ENCODE measurements around the gene ADIRF. TPM values are rescaled to one million over a fixed set of nuclear protein-coding genes. Genes with fewer than 3 reads are reported as not detected.

The ADIRF gene
- total and polyA plus RNA-seq, 7 experiments from 2014 or later = 0.56 to 0.64 TPM; not detected in 5

DNA sequence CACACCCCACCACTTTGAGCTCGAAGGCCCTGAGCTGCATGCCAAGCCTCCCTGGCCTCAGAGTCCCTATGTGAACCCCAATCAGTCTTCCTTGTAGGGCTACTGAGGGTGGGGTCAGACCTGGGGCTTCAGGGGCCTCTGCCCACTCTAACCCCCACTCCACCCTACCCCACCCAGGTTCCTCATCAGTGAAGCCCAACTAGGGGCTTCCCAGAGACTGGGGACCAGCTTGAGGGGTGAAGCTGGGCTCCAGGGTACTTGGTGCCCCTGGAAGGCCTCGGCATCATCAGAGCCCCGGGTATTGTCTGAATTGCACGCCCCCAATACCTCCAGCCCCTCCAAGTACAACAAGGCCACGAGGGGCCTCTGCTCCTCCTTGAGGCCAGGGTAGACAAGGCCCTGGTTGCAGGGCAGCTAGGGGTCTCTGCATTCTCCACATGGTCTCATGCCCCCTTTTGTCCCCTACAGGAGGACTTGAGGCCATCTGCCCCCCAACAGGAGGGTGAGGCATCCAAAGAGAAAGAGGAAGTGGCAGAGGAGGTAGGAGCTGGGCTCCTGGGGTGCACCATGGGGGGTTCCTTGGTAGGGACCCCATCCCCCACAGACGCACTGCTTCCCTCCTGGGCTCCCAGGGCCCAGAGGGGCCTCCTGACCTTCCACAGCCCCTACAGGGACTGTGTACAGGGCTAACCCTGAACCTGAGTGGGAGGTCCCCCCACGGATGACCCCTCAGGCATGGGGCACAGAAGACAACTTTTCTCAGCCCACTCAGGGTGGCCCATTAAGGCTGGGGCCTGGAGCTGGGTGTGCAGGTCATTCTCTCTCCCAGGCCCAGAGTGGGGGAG, 5.9 kb upstream of the ADIRF start:
- H3K4me3 ChIP-seq (ENCODE audit: low read length) = no peak overlapping the region
- CTCF ChIA-PET = no interaction called here
- ATAC-seq (no peak), DNase-seq (no peak)
- H3K4me1 ChIP-seq (ENCODE audit: control insufficient read depth in 2 of 2, insufficient read depth in 2 of 2, low read length in 2 of 2) = peaks cover 0 to 19% of the 10 kb centered on the region in 2 donors
- H3K27ac ChIP-seq (ENCODE audit: low read depth, low read length) = no peak overlapping the region
- Mint-ChIP-seq H3K4me1 (peaks cover 10 to 24% (median 20%) of the 10 kb centered on the region in 7 donors), H3K4me3 (no peak overlapping the region), H3K36me3 (no peaks in the 10 kb centered on the region), H3K9me3 (peaks cover 0 to 2% (median 0%) of the 10 kb centered on the region in 11 donors), H3K27me3 (no peaks in the 10 kb centered on the region), H3K27ac (peak overlapping the region in 1 of 9 donors; percentile 51)
- no peaks in the 10 kb centered on the region for H3K27me3 ChIP-seq (ENCODE audit: control insufficient read depth in 2 of 2, insufficient read depth in 2 of 2, low read length in 2 of 2)
- POLR2A ChIA-PET = interaction anchor here (0.8 to 1.2 kb wide), 2 partner anchors 12 to 20 kb away, joined by 3 to 6 read pairs; no protein-coding TSS in a partner anchor
- H3K36me3 ChIP-seq (ENCODE audit: control insufficient read depth in 2 of 3, insufficient read depth in 3 of 3, low read length in 3 of 3) = no peaks in the 10 kb centered on the region
- intact Hi-C loops (cut with micrococcal nuclease) = no loop called here
- no peaks in the 10 kb centered on the region for H3K9me3 ChIP-seq (ENCODE audit: control insufficient read depth in 2 of 3, low read length in 3 of 3)

DNA sequence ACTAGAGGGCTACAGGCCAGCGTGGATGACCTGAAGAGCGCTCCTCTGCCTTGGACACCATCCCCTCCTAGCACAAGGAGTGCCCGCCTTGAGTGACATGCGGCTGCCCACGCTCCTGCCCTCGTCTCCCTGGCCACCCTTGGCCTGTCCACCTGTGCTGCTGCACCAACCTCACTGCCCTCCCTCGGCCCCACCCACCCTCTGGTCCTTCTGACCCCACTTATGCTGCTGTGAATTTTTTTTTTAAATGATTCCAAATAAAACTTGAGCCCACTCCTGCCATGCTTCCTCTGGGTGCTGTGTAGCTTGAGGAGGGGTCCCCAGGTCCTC, 5.3 kb upstream of the ADIRF start:
- Histone ChIP-seq H3K9me3 (ENCODE audit: control insufficient read depth in 2 of 3, low read length in 3 of 3) (no peaks in the 10 kb centered on the region), H3K4me3 (ENCODE audit: low read length) (no peak overlapping the region), H3K36me3 (ENCODE audit: control insufficient read depth in 2 of 3, insufficient read depth in 3 of 3, low read length in 3 of 3) (no peaks in the 10 kb centered on the region), H3K27ac (ENCODE audit: low read depth, low read length) (no peak overlapping the region), H3K4me1 (ENCODE audit: control insufficient read depth in 2 of 2, insufficient read depth in 2 of 2, low read length in 2 of 2) (peaks cover 0 to 24% of the 10 kb centered on the region in 2 donors), H3K27me3 (ENCODE audit: control insufficient read depth in 2 of 2, insufficient read depth in 2 of 2, low read length in 2 of 2) (no peaks in the 10 kb centered on the region)
- no peaks in the 10 kb centered on the region for H3K27me3 Mint-ChIP-seq
- no peak for ATAC-seq
- no peaks in the 10 kb centered on the region for H3K36me3 Mint-ChIP-seq
- ChIA-PET POLR2A (no interaction called here), CTCF (no interaction called here)
- peaks cover 0 to 2% (median 0%) of the 10 kb centered on the region in 11 donors for H3K9me3 Mint-ChIP-seq
- H3K27ac Mint-ChIP-seq = no peak overlapping the region
- no peak for DNase-seq
- H3K4me1 Mint-ChIP-seq = peaks cover 10 to 30% (median 24%) of the 10 kb centered on the region in 7 donors
- H3K4me3 Mint-ChIP-seq = no peak overlapping the region
- intact Hi-C loops (cut with micrococcal nuclease) = no loop called here

DNA sequence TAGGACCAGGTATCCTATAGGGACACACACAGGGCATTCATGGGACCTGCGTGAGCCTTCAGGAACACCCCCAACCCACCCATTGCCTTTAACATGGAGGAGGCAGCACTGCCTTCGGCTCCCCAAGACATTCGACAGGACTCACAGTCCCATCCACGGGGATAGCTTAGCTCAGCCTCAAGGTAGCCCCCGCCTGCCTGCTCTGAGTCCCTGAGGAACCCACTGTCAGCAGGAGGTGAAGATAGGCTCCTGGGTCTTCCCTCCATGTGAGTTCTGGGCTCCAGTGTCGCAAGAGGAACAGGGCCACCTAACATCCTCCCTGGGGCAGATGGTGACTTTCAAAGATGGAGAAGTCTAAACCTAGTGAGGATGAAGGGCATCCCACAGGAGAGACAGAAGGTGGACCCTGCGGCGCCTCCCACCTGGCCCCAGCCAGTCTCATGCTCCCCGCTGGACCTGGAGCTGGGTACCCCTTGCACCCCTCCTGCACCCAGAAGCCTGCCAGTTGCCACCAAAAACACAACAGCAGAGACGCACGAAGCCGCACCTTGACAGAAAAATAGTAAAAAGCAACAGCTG, 4.9 kb upstream of the ADIRF start:
- H3K9me3 Mint-ChIP-seq = peaks cover 0 to 2% (median 0%) of the 10 kb centered on the region in 11 donors
- no peaks in the 10 kb centered on the region for H3K36me3 Mint-ChIP-seq
- DNase-seq (no peak), ATAC-seq (no peak)
- H3K4me1 ChIP-seq (ENCODE audit: control insufficient read depth in 2 of 2, insufficient read depth in 2 of 2, low read length in 2 of 2) = peaks cover 0 to 24% of the 10 kb centered on the region in 2 donors
- no peaks in the 10 kb centered on the region for H3K27me3 ChIP-seq (ENCODE audit: control insufficient read depth in 2 of 2, insufficient read depth in 2 of 2, low read length in 2 of 2)
- intact Hi-C loops (cut with micrococcal nuclease) = no loop called here
- H3K4me3 ChIP-seq (ENCODE audit: low read length) = no peak overlapping the region
- peaks cover 10 to 31% (median 24%) of the 10 kb centered on the region in 7 donors for H3K4me1 Mint-ChIP-seq
- POLR2A ChIA-PET = interaction anchor here (1.4 kb wide), 1 partner anchor 18 kb away, joined by 3 read pairs; no protein-coding TSS in a partner anchor
- H3K27ac ChIP-seq (ENCODE audit: low read depth, low read length) = no peak overlapping the region
- H3K27me3 Mint-ChIP-seq = peaks cover 0 to 2% (median 0%) of the 10 kb centered on the region in 5 donors
- H3K9me3 ChIP-seq (ENCODE audit: control insufficient read depth in 2 of 3, low read length in 3 of 3) = no peaks in the 10 kb centered on the region
- H3K27ac Mint-ChIP-seq = no peak overlapping the region
- H3K4me3 Mint-ChIP-seq = no peak overlapping the region
- CTCF ChIA-PET = interaction anchor here (1.2 kb wide), 1 partner anchor 20 kb away, joined by 3 read pairs; no protein-coding TSS in a partner anchor
- no peaks in the 10 kb centered on the region for H3K36me3 ChIP-seq (ENCODE audit: control insufficient read depth in 2 of 3, insufficient read depth in 3 of 3, low read length in 3 of 3)

DNA sequence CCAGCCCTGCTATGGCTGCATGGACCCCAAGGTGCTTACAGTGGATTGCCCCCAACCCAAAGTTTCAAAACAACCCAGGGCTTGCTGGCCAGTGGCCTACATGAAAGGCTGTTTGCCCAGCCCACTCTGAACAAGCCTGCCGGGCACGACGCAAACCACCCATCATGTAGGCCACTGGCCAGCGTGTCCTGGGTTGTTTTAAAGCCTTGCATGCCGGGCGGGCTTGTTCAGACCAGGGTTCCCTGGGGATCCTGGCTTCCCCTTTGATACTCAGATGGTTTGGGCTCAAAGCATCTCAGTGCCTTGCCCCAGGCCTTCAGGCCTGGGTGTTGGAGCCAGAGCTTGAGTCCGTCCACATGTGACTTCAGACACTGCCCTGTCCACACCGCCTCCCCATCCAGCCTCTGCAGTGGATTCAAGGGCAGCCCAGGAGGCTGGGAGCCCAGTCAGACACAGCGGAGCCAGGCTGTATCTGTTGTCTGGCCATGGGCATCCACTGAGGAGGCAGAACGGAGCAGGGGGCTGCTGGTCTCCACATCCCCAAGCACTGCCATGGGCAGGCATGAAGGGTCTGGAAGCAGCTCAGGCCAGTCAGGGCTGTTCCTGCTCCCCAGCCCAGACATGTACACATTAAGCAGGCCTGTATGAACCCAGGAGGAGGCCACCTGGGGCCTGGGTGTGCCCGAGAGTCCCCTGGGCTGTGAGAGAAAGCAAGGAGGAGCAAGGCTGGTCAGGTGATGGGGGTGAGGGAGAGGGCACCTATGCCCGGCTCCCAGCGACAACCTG, 4.0 kb upstream of the ADIRF start:
- Mint-ChIP-seq H3K27me3 (peaks cover 0 to 8% (median 0%) of the 10 kb centered on the region in 5 donors), H3K9me3 (peaks cover 0 to 2% (median 0%) of the 10 kb centered on the region in 11 donors), H3K36me3 (no peaks in the 10 kb centered on the region), H3K27ac (no peak overlapping the region), H3K4me3 (no peak overlapping the region), H3K4me1 (peaks cover 10 to 35% (median 29%) of the 10 kb centered on the region in 7 donors)
- Histone ChIP-seq H3K36me3 (ENCODE audit: control insufficient read depth in 2 of 3, insufficient read depth in 3 of 3, low read length in 3 of 3) (no peaks in the 10 kb centered on the region), H3K9me3 (ENCODE audit: control insufficient read depth in 2 of 3, low read length in 3 of 3) (no peaks in the 10 kb centered on the region), H3K27me3 (ENCODE audit: control insufficient read depth in 2 of 2, insufficient read depth in 2 of 2, low read length in 2 of 2) (no peaks in the 10 kb centered on the region), H3K4me3 (ENCODE audit: low read length) (no peak overlapping the region), H3K4me1 (ENCODE audit: control insufficient read depth in 2 of 2, insufficient read depth in 2 of 2, low read length in 2 of 2) (peaks cover 0 to 30% of the 10 kb centered on the region in 2 donors), H3K27ac (ENCODE audit: low read depth, low read length) (no peak overlapping the region)
- ChIA-PET POLR2A (interaction anchor here (1.4 to 1.6 kb wide), 2 partner anchors 11 to 19 kb away, joined by 3 to 5 read pairs; no protein-coding TSS in a partner anchor), CTCF (interaction anchor here (1.2 kb wide), 1 partner anchor 21 kb away, joined by 3 read pairs; no protein-coding TSS in a partner anchor)
- ATAC-seq = no peak
- no peak for DNase-seq
- intact Hi-C loops (cut with micrococcal nuclease) = no loop called here

DNA sequence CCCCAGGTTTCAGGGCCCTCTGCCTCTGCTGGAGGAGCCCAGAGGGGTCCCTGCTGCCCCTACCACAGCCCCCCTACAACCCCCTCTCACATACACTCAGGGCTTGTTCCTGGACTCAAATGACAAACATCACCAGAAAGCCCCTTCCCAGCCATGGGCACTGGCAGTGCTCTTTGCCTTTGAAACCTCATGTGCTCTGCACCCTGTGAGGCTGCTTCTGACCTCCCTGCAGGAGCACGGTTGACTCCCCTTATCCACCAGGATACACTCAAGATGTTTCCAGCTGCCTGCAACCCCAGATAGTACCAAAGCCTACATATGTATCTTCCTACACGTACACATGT, 3.5 kb upstream of the ADIRF start:
- ATAC-seq (no peak), DNase-seq (no peak)
- peak overlapping the region in 2 of 10 donors; percentile 0 to 23 for H3K4me3 Mint-ChIP-seq
- H3K27ac Mint-ChIP-seq = peak overlapping the region in 1 of 9 donors; percentile 63
- ChIA-PET CTCF (interaction anchor here (6.3 kb wide), 1 partner anchor 25 kb away, joined by 90 read pairs; no protein-coding TSS in a partner anchor), POLR2A (interaction anchor here (1.4 to 1.6 kb wide), 2 partner anchors 11 to 19 kb away, joined by 3 to 5 read pairs; no protein-coding TSS in a partner anchor)
- peaks cover 0 to 2% (median 0%) of the 10 kb centered on the region in 11 donors for H3K9me3 Mint-ChIP-seq
- no peaks in the 10 kb centered on the region for H3K9me3 ChIP-seq (ENCODE audit: control insufficient read depth in 2 of 3, low read length in 3 of 3)
- H3K4me3 ChIP-seq (ENCODE audit: low read length) = no peak overlapping the region
- H3K27me3 ChIP-seq (ENCODE audit: control insufficient read depth in 2 of 2, insufficient read depth in 2 of 2, low read length in 2 of 2) = no peaks in the 10 kb centered on the region
- H3K36me3 Mint-ChIP-seq = no peaks in the 10 kb centered on the region
- intact Hi-C loops (cut with micrococcal nuclease) = loop anchor here in 1 of 2 donors (5.0 kb wide), 1 partner anchor 553 kb away; no protein-coding TSS in a partner anchor
- H3K27me3 Mint-ChIP-seq = peaks cover 0 to 14% (median 0%) of the 10 kb centered on the region in 5 donors
- H3K36me3 ChIP-seq (ENCODE audit: control insufficient read depth in 2 of 3, insufficient read depth in 3 of 3, low read length in 3 of 3) = no peaks in the 10 kb centered on the region
- peaks cover 10 to 40% (median 34%) of the 10 kb centered on the region in 7 donors for H3K4me1 Mint-ChIP-seq
- no peak overlapping the region for H3K27ac ChIP-seq (ENCODE audit: low read depth, low read length)
- H3K4me1 ChIP-seq (ENCODE audit: control insufficient read depth in 2 of 2, insufficient read depth in 2 of 2, low read length in 2 of 2) = peaks cover 0 to 35% of the 10 kb centered on the region in 2 donors
